GM18951 (cell line): ENCODE data around the gene HELZ.
"Not testable (repeated sequence)": the region's sequence is repeated elsewhere in the genome, so short reads cannot be mapped to it uniquely, and the experiment has no call there.

ENCODE experiments used
- POLR2A ChIP-seq: IDR thresholded peaks from 4 replicates; pipeline ENCODE4 v1.6.1; 2011; ENCODE audit warnings: mild to moderate bottlenecking; ENCODE audit not compliant: insufficient read length, insufficient read depth; ENCODE audit errors: extremely low read depth
- in situ Hi-C: fragments of 300-500 bp; cut with MboI; formaldehyde crosslinking; loops from one replicate; pipeline ENCODE4 v1.12.0; 2022; ENCODE audit warnings: low sequenced_read_pairs, mixed read lengths, inconsistent platforms; ENCODE audit not compliant: unreplicated experiment

The HELZ gene

GRCh38 chr17:67151717-67152116, 93.3 kb downstream of the HELZ start:
- TF ChIP-seq POLR2A = no peak
- in situ Hi-C loops = no loop called here

- in situ Hi-C loops = no loop called here
- TF ChIP-seq POLR2A = no peak
Observed at GRCh38 chr17:67150826-67151225, 94.2 kb downstream of the HELZ start.

GRCh38 chr17:67148352-67148751, 96.6 kb downstream of the HELZ start:
- no peak for TF ChIP-seq POLR2A
- in situ Hi-C loops = no loop called here

- in situ Hi-C loops = no loop called here
- TF ChIP-seq POLR2A = no peak
Observed at GRCh38 chr17:67145183-67145805, 99.7 kb downstream of the HELZ start.

- no peak for TF ChIP-seq POLR2A
- in situ Hi-C loops = no loop called here
Observed at GRCh38 chr17:67143318-67143717, 101.7 kb downstream of the HELZ start.

GRCh38 chr17:67142030-67142429, 103.0 kb downstream of the HELZ start:
- in situ Hi-C loops = not testable (repeated sequence)

- TF ChIP-seq POLR2A = no peak
- in situ Hi-C loops = no loop called here
Observed at GRCh38 chr17:67139784-67140665, 105.0 kb downstream of the HELZ start.

- in situ Hi-C loops = no loop called here
- TF ChIP-seq POLR2A = no peak
Observed at GRCh38 chr17:67139289-67139688, 105.7 kb downstream of the HELZ start.

GRCh38 chr17:67138392-67138791, 106.6 kb downstream of the HELZ start:
- TF ChIP-seq POLR2A = no peak
- in situ Hi-C loops = no loop called here

GRCh38 chr17:67137860-67138259, 107.1 kb downstream of the HELZ start:
- in situ Hi-C loops = no loop called here
- TF ChIP-seq POLR2A = no peak

- in situ Hi-C loops = no loop called here
- no peak for TF ChIP-seq POLR2A
Observed at GRCh38 chr17:67137026-67137370, 108.0 kb downstream of the HELZ start.

- in situ Hi-C loops = no loop called here
Observed at GRCh38 chr17:67136191-67137025, 108.6 kb downstream of the HELZ start.

GRCh38 chr17:67133161-67133560, 111.8 kb downstream of the HELZ start:
- in situ Hi-C loops = no loop called here
- no peak for TF ChIP-seq POLR2A

More at GRCh38 chr17:67136191-67137025, 108.6 kb downstream of the HELZ start:
- no peak for TF ChIP-seq POLR2A
